GM12878 (cell line): ENCODE data around the gene PPIA. TPM values are rescaled to one million over a fixed set of nuclear protein-coding genes. Genes with fewer than 3 reads are reported as not detected.
"Not testable (repeated sequence)": the region's sequence is repeated elsewhere in the genome, so short reads cannot be mapped to it uniquely, and the experiment has no call there.

Experiments
- ATAC-seq: fragments of 200-7000 bp; cut with Tn5 transposase; 3 replicates; pipeline ENCODE4 v1.9.1; 2020; ENCODE audit warnings: mild to moderate bottlenecking, moderate library complexity
- BruUV-seq: library from RNA; stranded (reverse); fragments of 400-500 nt; replicated peaks from 2 replicates; lab custom pipeline; 2021; lab: Mats Ljungman, UMichigan
- CTCF ChIA-PET: fragments of 300-600 bp; sonication (Branson Sonifier 250); formaldehyde crosslinking; extraction: SDS; loops from one replicate; lab custom pipeline; 2021; ENCODE audit warnings: inconsistent platforms; lab: Yijun Ruan, JAX
- POLR2A ChIA-PET: fragments of 350-600 bp; formaldehyde crosslinking; extraction: SDS; loops from one replicate; lab custom pipeline; 2021; ENCODE audit warnings: inconsistent platforms; lab: Charles Lee
- RAD21 ChIA-PET: fragments of 300-600 bp; sonication (Branson Sonifier 250); formaldehyde crosslinking; loops from one replicate; lab custom pipeline; 2023; ENCODE audit warnings: antibody characterized with exemption; ENCODE audit not compliant: unreplicated experiment; lab: Charles Lee
- SMC1A ChIA-PET: fragments of 300-600 bp; sonication (Branson Sonifier 250); formaldehyde crosslinking; loops from one replicate; lab custom pipeline; 2023; ENCODE audit not compliant: unreplicated experiment, uncharacterized antibody; lab: Charles Lee
- DNase-seq: peaks from one replicate; pipeline ENCODE4 v3.0.0-alpha.2; 2011; ENCODE audit warnings: low read depth, low spot score
- FAIRE-seq: peaks from 3 replicates; lab custom pipeline; 2011; peaks lifted over from hg19 to GRCh38; lab: Jason Lieb, UNC
- H2AFZ ChIP-seq: 2 replicates; pipeline ENCODE4 v1.6.0; 2011; ENCODE audit warnings: low read depth, low read length, control low read depth; ENCODE audit not compliant: control insufficient read depth
- H3K27ac ChIP-seq: 2 replicates; pipeline ENCODE4 v1.5.1; 2011; ENCODE audit warnings: control low read depth; ENCODE audit not compliant: control insufficient read depth, insufficient read depth
- H3K27me3 ChIP-seq, 2 experiments: replicated peaks in 1 of 2; 2 replicates each; pipeline versions ENCODE4 v1.6.0 to v1.6.1; 2011; ENCODE audit warnings: low read length in 1 of 2; ENCODE audit not compliant: control insufficient read depth in 2 of 2, insufficient read depth in 2 of 2
- H3K36me3 ChIP-seq, 2 experiments: 2 replicates each; pipeline ENCODE4 v1.5.1; 2011; ENCODE audit warnings: low read length in 1 of 2; ENCODE audit not compliant: control insufficient read depth in 2 of 2, insufficient read depth in 2 of 2
- H3K4me1 ChIP-seq: 2 replicates; pipeline ENCODE4 v1.6.1; 2011; ENCODE audit warnings: mild to moderate bottlenecking, low read length, moderate library complexity, mixed read lengths; ENCODE audit not compliant: control insufficient read depth, insufficient read depth
- H3K4me2 ChIP-seq: 2 replicates; pipeline ENCODE4 v1.6.0; 2011; ENCODE audit warnings: control low read depth; ENCODE audit not compliant: control insufficient read depth, insufficient read depth
- H3K4me3 ChIP-seq: fragments of 200-600 bp; sonication (generic); 2 replicates; pipeline ENCODE4 v1.5.1; 2016
- H3K79me2 ChIP-seq: 2 replicates; pipeline ENCODE4 v1.6.0; 2011; ENCODE audit warnings: low read length; ENCODE audit not compliant: control insufficient read depth, insufficient read depth
- H3K9ac ChIP-seq: 2 replicates; pipeline ENCODE4 v1.8.0; 2011; ENCODE audit warnings: low read length, control low read depth, mixed read lengths; ENCODE audit not compliant: control insufficient read depth, insufficient read depth
- H3K9me3 ChIP-seq: replicated peaks from 3 replicates; pipeline ENCODE4 v1.5.1; 2011; ENCODE audit warnings: mild to moderate bottlenecking, low read length; ENCODE audit not compliant: control insufficient read depth, insufficient read depth
- H4K20me1 ChIP-seq: 2 replicates; pipeline ENCODE4 v1.6.0; 2011; ENCODE audit not compliant: control insufficient read depth, insufficient read depth
- BRCA1 ChIP-seq: IDR thresholded peaks from 2 replicates; pipeline ENCODE4 v1.6.1; 2011; ENCODE audit warnings: low read depth, low read length, improper control_type of control experiment
- EGR1 ChIP-seq, 2 experiments: IDR thresholded peaks; 1 replicate in 1 of 2; 2 replicates in 1 of 2; pipeline ENCODE4 v1.6.1; 2011 to 2012; ENCODE audit warnings: low read depth in 2 of 2, low read length in 2 of 2, borderline replicate concordance in 1 of 2, mild to moderate bottlenecking in 1 of 2, moderate library complexity in 1 of 2
- MEF2B ChIP-seq: fragments of 450-650 bp; IDR thresholded peaks from 2 replicates; pipeline ENCODE4 v1.6.1; 2018; ENCODE audit warnings: mild to moderate bottlenecking, moderate library complexity; ENCODE audit not compliant: partially characterized antibody, poor library complexity, severe bottlenecking
- MTA3 ChIP-seq: IDR thresholded peaks from 2 replicates; pipeline ENCODE4 v1.6.1; 2012; ENCODE audit warnings: low read length, inconsistent platforms, borderline replicate concordance
- MYC ChIP-seq: IDR thresholded peaks from 2 replicates; pipeline ENCODE4 v1.6.1; 2011; ENCODE audit warnings: mild to moderate bottlenecking, low read length, moderate library complexity, inconsistent platforms; ENCODE audit not compliant: insufficient read depth, insufficient replicate concordance, insufficient read length, severe bottlenecking
- PML ChIP-seq: IDR thresholded peaks from 2 replicates; pipeline ENCODE4 v1.6.1; 2012; ENCODE audit warnings: low read length, inconsistent platforms
- POLR2A ChIP-seq: IDR thresholded peaks from 2 replicates; pipeline ENCODE4 v1.6.1; 2011; ENCODE audit warnings: low read depth, mild to moderate bottlenecking, low read length
- POLR2AphosphoS2 ChIP-seq: IDR thresholded peaks from 2 replicates; pipeline ENCODE4 v1.6.1; 2011; ENCODE audit warnings: low read depth, mild to moderate bottlenecking, low read length, improper control_type of control experiment, moderate library complexity
- SMAD5 ChIP-seq: IDR thresholded peaks from 2 replicates; pipeline ENCODE4 v1.6.1; 2016; ENCODE audit warnings: antibody characterized with exemption, low read depth
- SP1 ChIP-seq: IDR thresholded peaks from one replicate; pipeline ENCODE4 v1.6.1; 2011; ENCODE audit warnings: low read depth, low read length
- TBL1XR1 ChIP-seq: IDR thresholded peaks from 2 replicates; pipeline ENCODE4 v1.6.1; 2012; ENCODE audit warnings: low read depth, low read length, improper control_type of control experiment
- WGBS: methylation state at CpG from one replicate; pipeline ENCODE4 v1.1.6; 2016; ENCODE audit warnings: low lambda C conversion rate; ENCODE audit not compliant: insufficient replicate concordance, insufficient coverage; ENCODE audit errors: missing lambda C conversion rate; 5-methylcytosine and 5-hydroxymethylcytosine counted together
- in situ Hi-C: fragments of 300-500 bp; cut with MboI; formaldehyde crosslinking; loops from 9 replicates; pipeline ENCODE4 v1.14.3; 2018; ENCODE audit warnings: mixed read lengths
- intact Hi-C: fragments of 100-400 bp; cut with micrococcal nuclease; formaldehyde crosslinking; loops from one replicate; pipeline ENCODE4 v1.14.2; 2022; ENCODE audit not compliant: unreplicated experiment
- polyA plus RNA-seq, 11 experiments: library from polyadenylated mRNA; depleted of rRNA in 4 of 11; unstranded in 6 of 11; stranded (reverse) in 5 of 11; fragments of >200 nt; fragmentation: Nextera tagmentation in 4 of 11; fragmentation: Illumina TruSeq in 1 of 11; extraction: Ambion mirVana in 4 of 11; extraction: Trizol in 1 of 11; gene quantifications; 1 replicate in 1 of 11; 2 replicates in 10 of 11; pipeline versions ENCODE4 v1.2.1 to v1.2.3, GENCODE V29; 2011 to 2016; ENCODE audit warnings: inconsistent platforms in 2 of 11, missing spikeins in 2 of 11, low read depth in 1 of 11
- total RNA-seq, 4 experiments: library from RNA; depleted of rRNA in 3 of 4; stranded (reverse); fragments of >200 nt in 3 of 4; fragmentation: Illumina TruSeq in 1 of 4; extraction: Trizol in 1 of 4; gene quantifications; 2 replicates each; pipeline versions ENCODE4 v1.2.1 to v1.2.3, GENCODE V29; 2013 to 2021
- TF ChIP-seq, protein P1 (sequence below): fragments of 450-650 bp; formaldehyde crosslinking; IDR thresholded peaks from 2 replicates; pipeline ENCODE4 v1.5.0; 2022; ENCODE audit warnings: mild to moderate bottlenecking, missing genetic modification characterization

PPIA gene
- total and polyA plus RNA-seq, 10 of the 15 experiments (the other 5 are each of a cell fraction or from before 2014, with no cell fraction given) = 2,712 to 7,982 (median 5,027) TPM

DNA sequence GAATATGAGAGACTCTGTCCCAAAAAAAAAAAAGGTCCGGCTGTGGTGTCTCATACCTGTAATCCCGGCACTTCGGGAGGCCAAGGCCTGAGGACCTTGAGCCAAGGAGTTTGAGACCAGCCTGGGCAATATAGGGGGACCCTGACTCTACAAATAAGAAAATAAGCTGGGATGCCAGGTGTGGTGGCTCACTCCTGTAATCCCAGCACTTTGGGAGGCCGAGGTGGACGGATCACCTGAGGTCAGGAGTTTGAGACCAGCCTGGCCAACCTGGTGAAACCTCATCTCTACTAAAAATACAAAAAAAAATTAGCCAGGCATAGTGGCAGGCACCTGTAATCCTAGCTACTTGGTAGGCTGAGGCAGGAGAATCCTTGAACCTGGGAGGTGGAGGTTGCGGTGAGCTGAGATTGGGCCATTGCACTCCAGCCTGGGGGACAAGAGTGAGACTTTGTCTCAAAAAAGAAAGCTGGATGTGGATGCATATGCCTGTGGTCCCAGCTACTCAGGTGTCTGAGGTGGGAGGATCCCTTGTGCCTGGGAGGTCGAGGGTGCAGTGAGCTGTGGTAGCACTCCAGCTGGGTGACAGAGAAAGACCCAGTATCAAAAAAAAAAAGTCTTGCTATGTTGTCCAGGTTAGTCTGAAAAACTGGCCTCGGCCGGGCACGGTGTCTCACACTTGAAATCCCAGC, 7.5 kb downstream of the PPIA start:
- WGBS = 84% methylated on average over 10 of the region's 10 CpGs
- not testable (repeated sequence) for H2AFZ ChIP-seq, H3K4me2 ChIP-seq
- TF ChIP-seq SMAD5 (peak; percentile 33), PML (peak; percentile 49; the same call in 1 of the 2 replicates), POLR2A (peak; percentile 3; the same call in 1 of the 2 replicates), MTA3 (0 out of 2 replicates have a peak, but pooled peaks have one; percentile 5), POLR2AphosphoS2 (peak; percentile 35; the same call in 1 of the 2 replicates)
- TF ChIP-seq, all 136 proteins: peak for 5; not testable (repeated sequence) for 131
- BruUV-seq, H3K27me3 ChIP-seq, H3K27ac ChIP-seq, in situ Hi-C loops, H3K4me3 ChIP-seq, intact Hi-C loops, H4K20me1 ChIP-seq, FAIRE-seq, DNase-seq, H3K9ac ChIP-seq, CTCF ChIA-PET, H3K9me3 ChIP-seq, H3K4me1 ChIP-seq, RAD21 ChIA-PET: not testable (repeated sequence)
- peak; percentile 23 for ATAC-seq
- POLR2A ChIA-PET = interaction anchor here (0.6 kb wide), 1 partner anchor 83 kb away, joined by 3 read pairs; no protein-coding TSS in a partner anchor
- SMC1A ChIA-PET = interaction anchor here (0.6 to 1.6 kb wide), 2 partner anchors 11 to 217 kb away, joined by 3 read pairs; no protein-coding TSS in a partner anchor
- Histone ChIP-seq H3K79me2 (peaks cover 16% of the 10 kb centered on the region), H3K36me3 (peaks cover 11 to 34% of the 10 kb centered on the region in 2 experiments)

DNA sequence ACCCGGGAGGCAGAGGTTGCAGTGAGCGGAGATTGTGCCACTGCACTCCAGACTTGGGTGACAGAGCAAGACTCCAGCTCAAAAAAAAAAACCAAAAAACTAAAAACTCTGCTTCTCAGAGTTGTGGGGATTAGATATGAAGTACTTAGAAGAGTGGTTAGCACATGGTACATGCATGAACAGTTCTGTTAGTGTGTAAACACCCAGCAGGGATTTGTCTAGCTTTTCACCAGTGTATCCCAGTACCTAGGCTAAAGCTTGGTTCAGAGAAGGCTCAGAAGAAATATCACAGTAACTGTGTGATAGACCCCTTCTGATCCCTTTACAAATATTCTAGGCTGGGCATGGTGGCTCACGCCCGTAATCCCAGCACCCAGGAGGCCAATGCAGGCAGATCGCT, 9.5 kb downstream of the PPIA start:
- ChIA-PET POLR2A (interaction anchor here (0.6 to 1.3 kb wide), 3 partner anchors 37 to 199 kb away, joined by 3 to 4 read pairs (median 3); partner anchors contain the start of gene OGDH), RAD21 (no interaction called here), CTCF (no interaction called here), SMC1A (interaction anchor here (1.1 to 1.5 kb wide), 2 partner anchors 33 to 55 kb away, joined by 3 to 4 read pairs; no protein-coding TSS in a partner anchor)
- H2AFZ ChIP-seq = no peak overlapping the region
- FAIRE-seq (no peak), ATAC-seq (peak; percentile 7; the same call in 1 of the 3 replicates), DNase-seq (no peak)
- in situ Hi-C loops = no loop called here
- peaks cover 4 to 17% of the 10 kb centered on the region in 2 experiments; a peak in 3 of 4 replicates for H3K36me3 ChIP-seq
- BruUV-seq = no TSS peak
- H3K4me3 ChIP-seq = no peak overlapping the region
- no peak overlapping the region for H3K27ac ChIP-seq
- H4K20me1 ChIP-seq = no peaks in the 10 kb centered on the region; the same call in 1 of the 2 replicates
- H3K79me2 ChIP-seq = no peaks in the 10 kb centered on the region; the same call in 1 of the 2 replicates
- H3K27me3 ChIP-seq = no peaks in the 10 kb centered on the region
- H3K4me2 ChIP-seq = no peak overlapping the region
- 89% methylated on average over 5 of the region's 5 CpGs for WGBS
- H3K9me3 ChIP-seq = no peaks in the 10 kb centered on the region
- peaks cover under 1% of the 10 kb centered on the region; the same call in 1 of the 2 replicates for H3K4me1 ChIP-seq
- intact Hi-C loops = no loop called here
- H3K9ac ChIP-seq = no peak overlapping the region
- no peak for TF ChIP-seq BRCA1
- TF ChIP-seq, protein P1, sequence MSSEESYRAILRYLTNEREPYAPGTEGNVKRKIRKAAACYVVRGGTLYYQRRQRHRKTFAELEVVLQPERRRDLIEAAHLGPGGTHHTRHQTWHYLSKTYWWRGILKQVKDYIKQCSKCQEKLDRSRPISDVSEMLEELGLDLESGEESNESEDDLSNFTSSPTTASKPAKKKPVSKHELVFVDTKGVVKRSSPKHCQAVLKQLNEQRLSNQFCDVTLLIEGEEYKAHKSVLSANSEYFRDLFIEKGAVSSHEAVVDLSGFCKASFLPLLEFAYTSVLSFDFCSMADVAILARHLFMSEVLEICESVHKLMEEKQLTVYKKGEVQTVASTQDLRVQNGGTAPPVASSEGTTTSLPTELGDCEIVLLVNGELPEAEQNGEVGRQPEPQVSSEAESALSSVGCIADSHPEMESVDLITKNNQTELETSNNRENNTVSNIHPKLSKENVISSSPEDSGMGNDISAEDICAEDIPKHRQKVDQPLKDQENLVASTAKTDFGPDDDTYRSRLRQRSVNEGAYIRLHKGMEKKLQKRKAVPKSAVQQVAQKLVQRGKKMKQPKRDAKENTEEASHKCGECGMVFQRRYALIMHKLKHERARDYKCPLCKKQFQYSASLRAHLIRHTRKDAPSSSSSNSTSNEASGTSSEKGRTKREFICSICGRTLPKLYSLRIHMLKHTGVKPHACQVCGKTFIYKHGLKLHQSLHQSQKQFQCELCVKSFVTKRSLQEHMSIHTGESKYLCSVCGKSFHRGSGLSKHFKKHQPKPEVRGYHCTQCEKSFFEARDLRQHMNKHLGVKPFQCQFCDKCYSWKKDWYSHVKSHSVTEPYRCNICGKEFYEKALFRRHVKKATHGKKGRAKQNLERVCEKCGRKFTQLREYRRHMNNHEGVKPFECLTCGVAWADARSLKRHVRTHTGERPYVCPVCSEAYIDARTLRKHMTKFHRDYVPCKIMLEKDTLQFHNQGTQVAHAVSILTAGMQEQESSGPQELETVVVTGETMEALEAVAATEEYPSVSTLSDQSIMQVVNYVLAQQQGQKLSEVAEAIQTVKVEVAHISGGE (CRISPR knock-in tag) = no peak
- no peak for TF ChIP-seq MYC
- TF ChIP-seq SMAD5 = no peak
- TF ChIP-seq TBL1XR1 = no peak
- no peak for TF ChIP-seq SP1
- no peak for TF ChIP-seq EGR1 (IDR thresholded peaks at IDR 0.05; ENCODE audit: borderline replicate concordance in 1 of 2, low read depth in 2 of 2, low read length in 2 of 2)
- TF ChIP-seq MEF2B = no peak
